Liver (tissue), 9 donors: ENCODE measurements around the gene TRAPPC12. TPM values are rescaled to one million over a fixed set of nuclear protein-coding genes. Genes with fewer than 3 reads are reported as not detected.

Source experiments
- DNase-seq: peaks from one replicate; pipeline ENCODE4 v3.0.0-alpha.2; 2017; ENCODE audit warnings: low spot score
- H3K27ac ChIP-seq, 2 donors: one replicate each; pipeline ENCODE4 v1.7.0; 2013; ENCODE audit warnings: inconsistent platforms in 2 of 2, low read length in 2 of 2, control low read depth in 1 of 2, low read depth in 1 of 2, mild to moderate bottlenecking in 1 of 2
- H3K27me3 ChIP-seq, 4 donors: one replicate each; pipeline versions ENCODE4 v1.6.1 to v1.7.0; 2013; ENCODE audit warnings: low read length in 3 of 4, inconsistent platforms in 1 of 4, mild to moderate bottlenecking in 1 of 4, moderate library complexity in 1 of 4; ENCODE audit not compliant: control insufficient read depth in 4 of 4, insufficient read depth in 4 of 4
- H3K36me3 ChIP-seq, 4 donors: one replicate each; pipeline versions ENCODE4 v1.6.1 to v1.7.0; 2013; ENCODE audit warnings: low read length in 3 of 4, mild to moderate bottlenecking in 3 of 4, low read depth in 1 of 4, moderate library complexity in 1 of 4; ENCODE audit not compliant: control insufficient read depth in 4 of 4, insufficient read depth in 3 of 4
- H3K4me1 ChIP-seq, 4 donors: one replicate each; pipeline versions ENCODE4 v1.6.1 to v1.7.0; 2013; ENCODE audit warnings: low read length in 3 of 4, mild to moderate bottlenecking in 3 of 4, moderate library complexity in 1 of 4; ENCODE audit not compliant: control insufficient read depth in 4 of 4, insufficient read depth in 4 of 4
- H3K4me3 ChIP-seq, 3 donors: one replicate each; pipeline versions ENCODE4 v1.6.1 to v1.7.0; 2013; ENCODE audit warnings: low read length in 3 of 3, control low read depth in 1 of 3, low read depth in 1 of 3, mild to moderate bottlenecking in 1 of 3
- H3K9ac ChIP-seq, 2 donors: one replicate each; pipeline ENCODE4 v1.7.0; 2013; ENCODE audit warnings: low read length in 2 of 2, mild to moderate bottlenecking in 2 of 2, moderate library complexity in 2 of 2, control low read depth in 1 of 2, low read depth in 1 of 2
- H3K9me3 ChIP-seq, 4 donors: one replicate each; pipeline versions ENCODE4 v1.6.1 to v1.7.0; 2013; ENCODE audit warnings: low read length in 3 of 4; ENCODE audit not compliant: control insufficient read depth in 4 of 4
- EGR1 ChIP-seq, 2 donors: IDR thresholded peaks; 2 replicates each; pipeline ENCODE4 v1.6.1; 2016 to 2018; ENCODE audit warnings: antibody characterized with exemption in 2 of 2, low read depth in 2 of 2
- FOXA1 ChIP-seq: IDR thresholded peaks from 2 replicates; pipeline ENCODE4 v1.6.1; 2016; ENCODE audit warnings: antibody characterized with exemption
- GABPA ChIP-seq, 2 donors: IDR thresholded peaks in 1 of 2; conservative IDR thresholded peaks in 1 of 2; 2 replicates each; pipeline ENCODE4 v1.6.1; 2016; ENCODE audit warnings: antibody characterized with exemption in 2 of 2, mild to moderate bottlenecking in 1 of 2, moderate library complexity in 1 of 2
- HNF4G ChIP-seq: IDR thresholded peaks from 2 replicates; pipeline ENCODE4 v1.6.1; 2016; ENCODE audit warnings: antibody characterized with exemption
- JUND ChIP-seq, 2 donors: IDR thresholded peaks; 2 replicates each; pipeline ENCODE4 v1.6.1; 2016; ENCODE audit warnings: antibody characterized with exemption in 2 of 2
- NR2F2 ChIP-seq: IDR thresholded peaks from 2 replicates; pipeline ENCODE4 v1.6.1; 2016; ENCODE audit warnings: antibody characterized with exemption
- RAD21 ChIP-seq, 2 donors: IDR thresholded peaks; 2 replicates each; pipeline ENCODE4 v1.6.1; 2016; ENCODE audit warnings: antibody characterized with exemption in 2 of 2, mild to moderate bottlenecking in 2 of 2
- REST ChIP-seq: IDR thresholded peaks from 2 replicates; pipeline ENCODE4 v1.6.1; 2016; ENCODE audit warnings: antibody characterized with exemption, mild to moderate bottlenecking
- RXRA ChIP-seq, 2 donors: IDR thresholded peaks; 2 replicates each; pipeline ENCODE4 v1.6.1; 2017 to 2018; ENCODE audit warnings: antibody characterized with exemption in 2 of 2, mild to moderate bottlenecking in 1 of 2
- SP1 ChIP-seq: IDR thresholded peaks from 2 replicates; pipeline ENCODE4 v1.6.1; 2018; ENCODE audit warnings: antibody characterized with exemption, mild to moderate bottlenecking
- TAF1 ChIP-seq: conservative IDR thresholded peaks from 2 replicates; pipeline ENCODE4 v1.6.1; 2016; ENCODE audit warnings: antibody characterized with exemption, mild to moderate bottlenecking
- YY1 ChIP-seq: IDR thresholded peaks from 2 replicates; pipeline ENCODE4 v1.6.1; 2016; ENCODE audit warnings: antibody characterized with exemption, mild to moderate bottlenecking
- ZBTB33 ChIP-seq: IDR thresholded peaks from 2 replicates; pipeline ENCODE4 v1.6.1; 2016; ENCODE audit warnings: antibody characterized with exemption
- WGBS: extraction: QIAGEN DNeasy Blood & Tissue Kit; methylation state at CpG from one replicate; pipeline ENCODE4 v1.1.7; 2013; 5-methylcytosine and 5-hydroxymethylcytosine counted together
- polyA plus RNA-seq, 2 donors: library from polyadenylated mRNA; stranded (reverse) in 1 of 2; unstranded in 1 of 2; fragments of 200-250 nt in 1 of 2; fragments of >200 nt in 1 of 2; fragmentation: Nextera tagmentation in 1 of 2; extraction: Ambion mirVana in 1 of 2; gene quantifications; one replicate each; pipeline versions ENCODE4 v1.2.1 to v1.2.3, GENCODE V29; 2013 to 2015
- total RNA-seq, 2 donors: library from RNA; depleted of rRNA; stranded (reverse); fragments of >200 nt; gene quantifications; one replicate each; pipeline ENCODE4 v1.2.3, GENCODE V29; 2014
- TF ChIP-seq, protein P1 (sequence below): fragments of 150-350 bp; IDR thresholded peaks from 2 replicates; pipeline ENCODE4 v1.5.1; 2017; ENCODE audit warnings: improper control_type of control experiment, low read depth, low read length; ENCODE audit not compliant: missing input control
- donor health status: healthy.
- donor health status: healthy.
- donor health status: healthy.
- donor health status: healthy.
- donor health status: healthy.

Gene TRAPPC12
- total and polyA plus RNA-seq, 4 donors = 30.2 to 60.9 (median 39.7) TPM

- Histone ChIP-seq H3K4me1 (peaks cover under 1 to 38% (median 23%) of the 10 kb centered on the region in 4 donors), H3K27ac (no peak overlapping the region), H3K9me3 (no peaks in the 10 kb centered on the region), H3K4me3 (no peak overlapping the region), H3K36me3 (peaks cover 10 to 58% (median 46%) of the 10 kb centered on the region in 4 donors), H3K27me3 (no peaks in the 10 kb centered on the region), H3K9ac (no peak overlapping the region)
- 68% methylated on average over 13 of the region's 13 CpGs for WGBS
- no peak for DNase-seq
- no peak for TF ChIP-seq GABPA (IDR thresholded peaks at IDR 0.05 in 1 of 2, conservative IDR thresholded peaks at IDR 0.05 in 1 of 2)
- TF ChIP-seq REST = no peak
- TF ChIP-seq EGR1 (IDR thresholded peaks at IDR 0.05; ENCODE audit: low read depth in 2 of 2) = no peak
- no peak for TF ChIP-seq HNF4G
- no peak for TF ChIP-seq RAD21 (IDR thresholded peaks at IDR 0.05)
- no peak for TF ChIP-seq YY1
- TF ChIP-seq RXRA (IDR thresholded peaks at IDR 0.05) = no peak
These were observed 124.0 kb downstream of the TRAPPC12 start for GRCh38 chr2:3503483-3503882.

DNA sequence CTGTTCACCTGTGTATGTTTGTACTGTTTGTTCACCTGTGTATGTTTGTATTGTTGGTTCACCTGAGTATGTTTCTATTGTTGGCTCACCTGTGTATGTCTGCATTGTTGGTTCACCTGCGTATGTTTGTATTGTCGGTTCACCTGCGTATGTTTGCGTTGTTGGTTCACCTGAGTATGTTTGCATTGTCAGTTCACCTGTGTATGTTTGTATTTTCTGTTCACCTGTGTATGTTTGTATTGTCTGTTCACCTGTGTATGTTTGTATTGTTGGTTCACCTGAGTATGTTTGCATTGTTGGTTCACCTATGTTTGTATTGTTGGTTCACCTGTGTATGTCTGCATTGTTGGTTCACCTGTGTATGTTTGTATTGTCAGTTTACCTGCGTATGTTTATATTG, 125.2 kb downstream of the TRAPPC12 start:
- H3K36me3 ChIP-seq = peaks cover 8 to 46% (median 34%) of the 10 kb centered on the region in 4 donors
- WGBS = 58% methylated on average over 5 of the region's 5 CpGs
- H3K27me3 ChIP-seq = no peaks in the 10 kb centered on the region
- no peak overlapping the region for H3K27ac ChIP-seq
- H3K4me1 ChIP-seq = peaks cover 2 to 38% (median 23%) of the 10 kb centered on the region in 4 donors
- H3K4me3 ChIP-seq = no peak overlapping the region
- no peak for DNase-seq
- no peaks in the 10 kb centered on the region for H3K9me3 ChIP-seq
- TF ChIP-seq TAF1 (no peak), EGR1 (IDR thresholded peaks at IDR 0.05; ENCODE audit: low read depth in 2 of 2) (no peak), JUND (IDR thresholded peaks at IDR 0.05) (no peak), NR2F2 (no peak), ZBTB33 (no peak), FOXA1 (no peak), YY1 (no peak), SP1 (no peak)
- TF ChIP-seq, protein P1, sequence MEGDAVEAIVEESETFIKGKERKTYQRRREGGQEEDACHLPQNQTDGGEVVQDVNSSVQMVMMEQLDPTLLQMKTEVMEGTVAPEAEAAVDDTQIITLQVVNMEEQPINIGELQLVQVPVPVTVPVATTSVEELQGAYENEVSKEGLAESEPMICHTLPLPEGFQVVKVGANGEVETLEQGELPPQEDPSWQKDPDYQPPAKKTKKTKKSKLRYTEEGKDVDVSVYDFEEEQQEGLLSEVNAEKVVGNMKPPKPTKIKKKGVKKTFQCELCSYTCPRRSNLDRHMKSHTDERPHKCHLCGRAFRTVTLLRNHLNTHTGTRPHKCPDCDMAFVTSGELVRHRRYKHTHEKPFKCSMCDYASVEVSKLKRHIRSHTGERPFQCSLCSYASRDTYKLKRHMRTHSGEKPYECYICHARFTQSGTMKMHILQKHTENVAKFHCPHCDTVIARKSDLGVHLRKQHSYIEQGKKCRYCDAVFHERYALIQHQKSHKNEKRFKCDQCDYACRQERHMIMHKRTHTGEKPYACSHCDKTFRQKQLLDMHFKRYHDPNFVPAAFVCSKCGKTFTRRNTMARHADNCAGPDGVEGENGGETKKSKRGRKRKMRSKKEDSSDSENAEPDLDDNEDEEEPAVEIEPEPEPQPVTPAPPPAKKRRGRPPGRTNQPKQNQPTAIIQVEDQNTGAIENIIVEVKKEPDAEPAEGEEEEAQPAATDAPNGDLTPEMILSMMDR = no peak
- H3K9ac ChIP-seq = no peak overlapping the region
